ENCODE measurements around the gene MSL3B.
A peak's percentile ranks its signal among the peaks of the same experiment; 100 is the strongest.

The MSL3B gene

DNA sequence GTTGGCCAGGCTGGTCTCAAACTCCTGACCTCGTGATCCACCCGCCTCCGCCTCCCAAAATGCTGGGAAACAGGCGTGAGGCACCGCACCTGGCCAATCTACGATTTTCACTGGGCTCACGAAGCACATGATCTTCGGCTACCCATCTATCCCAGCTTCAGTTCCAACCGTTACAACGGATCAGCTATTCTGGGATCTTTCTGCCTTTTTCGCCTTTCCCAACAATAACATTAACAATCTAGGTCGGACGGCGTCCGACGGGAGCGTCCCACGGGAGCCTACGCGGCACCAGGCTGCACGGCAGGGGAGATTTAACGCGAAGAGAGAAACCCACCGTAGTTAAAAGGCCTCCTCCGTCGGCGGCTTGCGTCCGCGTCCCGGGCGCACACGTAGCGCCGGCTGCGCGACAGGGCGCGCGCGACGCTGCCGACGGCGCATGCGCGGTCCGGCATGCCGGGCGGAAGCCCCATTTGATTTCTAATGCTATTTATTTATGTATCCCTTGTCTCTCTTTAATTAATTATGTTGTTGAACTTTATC lies at the start of gene MSL3B:
MSL3B (minus strand) TSS at position 394 of the 540 bp plus-strand sequence.
- Histone ChIP-seq H3K4me1 (no peaks in the 10 kb centered on the region), H3K27ac (peak within 1 kb of the TSS in 2 of 4 donors; percentile 22 to 40), H3K27me3 (no peaks in the 10 kb centered on the region), H3K9me3 (no peaks in the 10 kb centered on the region), H3K36me3 (replicated peaks in 1 of 2; ENCODE audit: insufficient read depth in 1 of 2, low read depth in 2 of 2) (no peaks in the 10 kb centered on the region), H3K4me3 (peak within 1 kb of the TSS in 1 of 2 donors; percentile 31)
- peak; percentile 55 for ATAC-seq
- WGBS, 2 donors: 9 to 12% methylated on average over 50 of the region's 50 CpGs
- peak; percentile 23 to 54 (median 42) for DNase-seq
- intact Hi-C loops (cut with DNase I): no loop called here
- TF ChIP-seq, protein P1, sequence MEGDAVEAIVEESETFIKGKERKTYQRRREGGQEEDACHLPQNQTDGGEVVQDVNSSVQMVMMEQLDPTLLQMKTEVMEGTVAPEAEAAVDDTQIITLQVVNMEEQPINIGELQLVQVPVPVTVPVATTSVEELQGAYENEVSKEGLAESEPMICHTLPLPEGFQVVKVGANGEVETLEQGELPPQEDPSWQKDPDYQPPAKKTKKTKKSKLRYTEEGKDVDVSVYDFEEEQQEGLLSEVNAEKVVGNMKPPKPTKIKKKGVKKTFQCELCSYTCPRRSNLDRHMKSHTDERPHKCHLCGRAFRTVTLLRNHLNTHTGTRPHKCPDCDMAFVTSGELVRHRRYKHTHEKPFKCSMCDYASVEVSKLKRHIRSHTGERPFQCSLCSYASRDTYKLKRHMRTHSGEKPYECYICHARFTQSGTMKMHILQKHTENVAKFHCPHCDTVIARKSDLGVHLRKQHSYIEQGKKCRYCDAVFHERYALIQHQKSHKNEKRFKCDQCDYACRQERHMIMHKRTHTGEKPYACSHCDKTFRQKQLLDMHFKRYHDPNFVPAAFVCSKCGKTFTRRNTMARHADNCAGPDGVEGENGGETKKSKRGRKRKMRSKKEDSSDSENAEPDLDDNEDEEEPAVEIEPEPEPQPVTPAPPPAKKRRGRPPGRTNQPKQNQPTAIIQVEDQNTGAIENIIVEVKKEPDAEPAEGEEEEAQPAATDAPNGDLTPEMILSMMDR (IDR thresholded peaks at IDR 0.05): no peak
- TF ChIP-seq POLR2A (IDR thresholded peaks at IDR 0.05): peak in 2 of 3 donors; percentile 15 to 26

DNA sequence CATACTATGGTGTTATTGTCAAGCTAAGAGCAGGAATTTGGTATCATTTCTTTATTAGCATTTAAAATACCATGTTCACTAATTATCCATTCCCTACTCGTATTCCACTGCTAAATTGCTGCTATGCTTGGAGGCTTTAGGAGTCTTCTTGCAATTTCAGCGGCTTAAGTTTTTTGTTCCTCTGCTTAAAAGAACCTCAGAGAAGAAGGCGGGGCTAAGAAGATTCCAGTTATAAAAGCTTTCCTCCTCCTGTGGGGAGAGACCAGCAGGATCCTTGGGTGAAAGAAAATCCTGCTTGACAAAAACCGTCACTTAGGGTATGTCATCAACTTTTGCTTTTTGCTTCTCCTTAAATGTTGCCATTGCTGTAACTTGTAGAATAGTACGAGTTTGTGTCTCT lies 48.9 kb upstream of the MSL3B start, which contains the start of gene TRPM8:
TRPM8 (plus strand) TSS at position 258 of the 400 bp plus-strand sequence. CDS start 9,165 bp downstream, outside the sequence.
- Histone ChIP-seq H3K9me3 (no peaks in the 10 kb centered on the region), H3K4me1 (no peaks in the 10 kb centered on the region), H3K4me3 (no peak within 1 kb of the TSS), H3K27me3 (no peaks in the 10 kb centered on the region), H3K36me3 (replicated peaks in 1 of 2; ENCODE audit: insufficient read depth in 1 of 2, low read depth in 2 of 2) (no peaks in the 10 kb centered on the region), H3K27ac (no peak within 1 kb of the TSS)
- no peak for ATAC-seq
- DNase-seq: no peak
- intact Hi-C loops (cut with DNase I): no loop called here
- 34 to 44% methylated on average over 5 of the region's 5 CpGs for WGBS, 2 donors
- no peak for TF ChIP-seq POLR2A (IDR thresholded peaks at IDR 0.05)
- TF ChIP-seq, protein P1 (IDR thresholded peaks at IDR 0.05): no peak

DNA sequence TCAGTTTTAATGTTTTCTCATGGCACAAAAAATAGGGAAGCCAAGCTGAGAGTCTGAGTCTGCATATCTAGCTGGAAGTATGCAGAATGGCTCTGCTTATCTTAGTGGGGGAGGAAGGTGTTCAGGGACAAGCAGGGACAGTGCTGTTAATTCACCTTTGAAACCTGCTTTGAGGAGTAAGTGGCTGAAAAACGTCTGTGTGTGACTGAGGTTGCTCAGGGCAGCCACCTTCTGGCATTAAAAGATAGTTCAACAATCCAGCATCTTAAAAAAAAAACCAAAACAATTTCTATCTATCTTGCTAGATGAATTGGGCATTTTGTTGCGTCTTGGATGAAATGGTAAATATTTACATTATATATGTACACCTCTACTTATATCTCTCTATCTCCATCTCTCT lies 46.9 kb upstream of the MSL3B start:
- 5 to 15% methylated on average over 2 of the region's 2 CpGs for WGBS, 2 donors
- DNase-seq (no peak), ATAC-seq (no peak)
- intact Hi-C loops (cut with DNase I): no loop called here
- TF ChIP-seq, protein P1 (IDR thresholded peaks at IDR 0.05): peak in 1 of 7 experiments; percentile 3
- no peak for TF ChIP-seq POLR2A (IDR thresholded peaks at IDR 0.05)
- H3K36me3 ChIP-seq (replicated peaks in 1 of 2; ENCODE audit: insufficient read depth in 1 of 2, low read depth in 2 of 2): no peaks in the 10 kb centered on the region
- no peaks in the 10 kb centered on the region for H3K4me1 ChIP-seq
- no peak overlapping the region for H3K27ac ChIP-seq
- H3K9me3 ChIP-seq: no peaks in the 10 kb centered on the region
- no peak overlapping the region for H3K4me3 ChIP-seq
- H3K27me3 ChIP-seq: no peaks in the 10 kb centered on the region

DNA sequence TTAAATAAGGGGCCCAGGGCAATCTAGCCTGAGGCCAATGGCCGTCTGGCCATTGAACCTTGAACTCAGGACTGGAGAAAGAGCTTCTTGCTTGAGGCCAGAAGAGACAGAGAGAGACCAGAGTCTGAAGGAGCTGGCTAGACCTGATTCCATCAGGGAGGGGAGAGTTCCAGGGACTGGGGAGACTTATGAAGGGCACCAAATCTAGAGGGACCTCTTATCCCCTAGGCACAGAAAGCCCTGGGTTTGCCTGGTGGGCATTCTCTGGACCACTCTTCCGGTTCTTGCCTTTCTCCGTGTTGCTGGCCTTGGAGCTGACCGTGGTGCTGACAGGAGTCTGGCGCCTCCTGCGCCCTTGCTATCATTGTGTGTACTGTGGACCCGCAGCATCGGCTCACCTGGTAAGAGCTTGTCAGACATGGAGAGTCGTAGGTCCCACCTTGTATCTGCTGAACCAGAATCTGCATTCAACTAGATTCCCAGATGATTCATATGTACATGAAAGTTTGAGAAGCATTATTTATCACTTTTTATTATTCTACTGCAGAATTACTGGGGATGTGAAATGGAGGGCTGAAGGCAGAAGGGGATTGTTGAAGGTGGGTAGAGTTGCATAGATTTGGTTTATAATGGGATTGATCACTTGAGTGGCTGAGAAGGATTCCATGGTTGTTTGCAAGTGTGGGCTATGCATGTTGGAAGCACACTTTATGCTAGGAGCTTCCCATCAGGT lies 44.7 kb upstream of the MSL3B start:
- no peaks in the 10 kb centered on the region for H3K36me3 ChIP-seq (replicated peaks in 1 of 2; ENCODE audit: insufficient read depth in 1 of 2, low read depth in 2 of 2)
- no peaks in the 10 kb centered on the region for H3K9me3 ChIP-seq
- no peak overlapping the region for H3K4me3 ChIP-seq
- H3K27me3 ChIP-seq: no peaks in the 10 kb centered on the region
- 6 to 12% methylated on average over 9 of the region's 9 CpGs for WGBS, 2 donors
- intact Hi-C loops (cut with DNase I): no loop called here
- no peak overlapping the region for H3K27ac ChIP-seq
- H3K4me1 ChIP-seq: no peaks in the 10 kb centered on the region
- ATAC-seq (no peak), DNase-seq (peak in 2 of 4 donors; percentile 12 to 20)
- TF ChIP-seq, protein P1 (IDR thresholded peaks at IDR 0.05): no peak
- no peak for TF ChIP-seq POLR2A (IDR thresholded peaks at IDR 0.05)

All from body of pancreas (tissue), 4 donors.